WTC11 (cell line): ENCODE data around the gene CD72. TPM values are rescaled to one million over a fixed set of nuclear protein-coding genes. Genes with fewer than 3 reads are reported as not detected.
A peak's percentile ranks its signal among the peaks of the same experiment; 100 is the strongest.

Source experiments
- EMX1 ChIP-seq: fragments of 250-450 bp; sonication (Bioruptor Pico); IDR thresholded peaks from 2 replicates; pipeline ENCODE4 v1.8.0; 2021; ENCODE audit warnings: mild to moderate bottlenecking
- ETV6 ChIP-seq: sonication (generic); formaldehyde crosslinking; IDR thresholded peaks from 2 replicates; pipeline ENCODE4 v1.8.1; 2022; ENCODE audit warnings: mild to moderate bottlenecking, missing genetic modification reagents
- FOXP1 ChIP-seq: sonication (generic); formaldehyde crosslinking; IDR thresholded peaks from 2 replicates; pipeline ENCODE4 v1.8.0; 2022; ENCODE audit warnings: missing genetic modification reagents, mild to moderate bottlenecking, moderate library complexity, borderline replicate concordance
- GRHL2 ChIP-seq: fragments of 250-450 bp; sonication (Bioruptor Pico); IDR thresholded peaks from 2 replicates; pipeline ENCODE4 v1.8.0; 2022; ENCODE audit warnings: mild to moderate bottlenecking, moderate library complexity; ENCODE audit not compliant: insufficient replicate concordance, severe bottlenecking
- IRF2 ChIP-seq: sonication (generic); formaldehyde crosslinking; IDR thresholded peaks from 2 replicates; pipeline ENCODE4 v1.8.0; 2022; ENCODE audit warnings: low read depth, missing genetic modification reagents, borderline replicate concordance
- KAT7 ChIP-seq: sonication (generic); formaldehyde crosslinking; IDR thresholded peaks from 2 replicates; pipeline ENCODE4 v1.8.1; 2023; ENCODE audit warnings: missing genetic modification reagents, mild to moderate bottlenecking, borderline replicate concordance
- MXD4 ChIP-seq: fragments of 250-450 bp; sonication (Bioruptor Pico); IDR thresholded peaks from 2 replicates; pipeline ENCODE4 v1.8.0; 2021; ENCODE audit warnings: mild to moderate bottlenecking, moderate library complexity, borderline replicate concordance
- MYBL2 ChIP-seq: sonication (generic); formaldehyde crosslinking; IDR thresholded peaks from 2 replicates; pipeline ENCODE4 v1.8.1; 2023; ENCODE audit warnings: mild to moderate bottlenecking, moderate library complexity, missing genetic modification reagents
- NFATC4 ChIP-seq: fragments of 250-450 bp; sonication (Bioruptor Pico); IDR thresholded peaks from 2 replicates; pipeline ENCODE4 v1.9.0; 2021; ENCODE audit warnings: mild to moderate bottlenecking
- NFE2L1 ChIP-seq: sonication (generic); formaldehyde crosslinking; IDR thresholded peaks from 2 replicates; pipeline ENCODE4 v1.8.1; 2023; ENCODE audit warnings: missing genetic modification reagents
- NR1H2 ChIP-seq: sonication (generic); formaldehyde crosslinking; IDR thresholded peaks from 2 replicates; pipeline ENCODE4 v1.9.0; 2021; ENCODE audit warnings: mild to moderate bottlenecking, moderate library complexity, missing genetic modification reagents
- NR3C1 ChIP-seq: sonication (generic); formaldehyde crosslinking; conservative IDR thresholded peaks from 2 replicates; pipeline ENCODE4 v1.8.1; 2023; ENCODE audit warnings: low read depth, mild to moderate bottlenecking, missing genetic modification reagents
- PRDM15 ChIP-seq: sonication (generic); formaldehyde crosslinking; IDR thresholded peaks from 2 replicates; pipeline ENCODE4 v1.8.0; 2022; ENCODE audit warnings: missing genetic modification reagents
- SMAD3 ChIP-seq: sonication (generic); formaldehyde crosslinking; IDR thresholded peaks from 2 replicates; pipeline ENCODE4 v1.8.0; 2022; ENCODE audit warnings: missing genetic modification reagents, mild to moderate bottlenecking, borderline replicate concordance
- SOX15 ChIP-seq: fragments of 250-450 bp; sonication (Bioruptor Pico); IDR thresholded peaks from 2 replicates; pipeline ENCODE4 v1.9.0; 2021; ENCODE audit warnings: mild to moderate bottlenecking
- TP53 ChIP-seq: sonication (generic); formaldehyde crosslinking; IDR thresholded peaks from 2 replicates; pipeline ENCODE4 v1.8.1; 2023; ENCODE audit warnings: mild to moderate bottlenecking, missing genetic modification reagents
- ZNF263 ChIP-seq: sonication (generic); formaldehyde crosslinking; IDR thresholded peaks from 2 replicates; pipeline ENCODE4 v1.8.1; 2022; ENCODE audit warnings: low read depth, mild to moderate bottlenecking, moderate library complexity, missing genetic modification reagents
- ZNF416 ChIP-seq: fragments of 250-450 bp; sonication (Bioruptor Pico); IDR thresholded peaks from 2 replicates; pipeline ENCODE4 v1.9.0; 2021; ENCODE audit warnings: mild to moderate bottlenecking, inconsistent platforms
- ZNF671 ChIP-seq: fragments of 250-450 bp; sonication (Bioruptor Pico); IDR thresholded peaks from 2 replicates; pipeline ENCODE4 v1.8.0; 2021; ENCODE audit warnings: mild to moderate bottlenecking
- total RNA-seq: library from RNA; stranded (reverse); gene quantifications from 3 replicates; pipeline ENCODE4 v1.2.3, GENCODE V29; 2021
- TF ChIP-seq, protein P1 (sequence below): sonication (generic); formaldehyde crosslinking; IDR thresholded peaks from 2 replicates; pipeline ENCODE4 v1.8.1; 2023; ENCODE audit warnings: mild to moderate bottlenecking, missing genetic modification reagents, borderline replicate concordance
- TF ChIP-seq, protein P2 (sequence below): sonication (generic); formaldehyde crosslinking; IDR thresholded peaks from 2 replicates; pipeline ENCODE4 v1.8.0; 2022; ENCODE audit warnings: mild to moderate bottlenecking, missing genetic modification reagents
- TF ChIP-seq, protein P3 (sequence below): sonication (generic); formaldehyde crosslinking; IDR thresholded peaks from 2 replicates; pipeline ENCODE4 v1.8.1; 2022; ENCODE audit warnings: mild to moderate bottlenecking, missing genetic modification reagents, moderate library complexity, borderline replicate concordance
- TF ChIP-seq, protein P4 (sequence below): sonication (generic); formaldehyde crosslinking; IDR thresholded peaks from 2 replicates; pipeline ENCODE4 v1.8.1; 2023; ENCODE audit warnings: mild to moderate bottlenecking, missing genetic modification reagents
- TF ChIP-seq, protein P5 (sequence below): sonication (generic); formaldehyde crosslinking; IDR thresholded peaks from 2 replicates; pipeline ENCODE4 v1.8.0; 2023; ENCODE audit warnings: mild to moderate bottlenecking, missing genetic modification reagents

The CD72 gene
- total RNA-seq, 1 experiment from 2014 or later, result 2.9 TPM

DNA sequence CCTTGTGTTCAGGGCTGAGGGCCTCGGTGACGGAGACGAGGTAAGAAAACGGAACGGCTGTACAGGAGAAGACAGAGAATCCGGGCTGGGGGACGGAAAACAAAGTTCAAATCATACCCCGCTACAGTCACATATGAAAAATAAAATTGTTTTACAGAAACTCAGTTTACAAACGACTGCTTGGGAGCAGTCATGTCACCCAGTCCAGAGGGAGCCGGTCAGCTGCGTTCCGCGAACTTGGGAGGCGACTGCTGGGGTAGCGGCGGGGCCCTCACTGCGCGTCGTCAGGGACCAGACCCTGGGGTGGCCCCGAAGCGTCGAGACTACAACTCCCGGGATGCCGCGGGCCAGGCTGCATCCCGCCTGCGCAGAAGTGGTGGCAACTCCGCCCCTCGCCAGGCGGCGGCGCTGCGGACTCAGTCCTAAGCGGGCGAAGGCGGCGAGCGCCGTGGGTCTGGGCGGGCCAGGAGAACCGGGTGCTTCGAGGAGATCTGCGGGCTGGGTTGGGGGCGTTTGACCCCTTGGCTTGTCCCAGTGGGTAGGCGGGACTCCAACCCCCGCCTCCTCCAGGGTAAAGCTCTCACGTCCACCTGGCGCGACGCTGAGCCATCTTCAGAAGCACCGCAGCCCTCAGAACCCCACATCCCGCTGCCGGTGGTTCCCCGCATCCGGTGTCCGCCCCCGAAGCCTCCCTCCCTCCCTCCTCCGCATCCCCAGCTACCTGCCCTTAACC, 28.5 kb upstream of the CD72 start (continued):
- TF ChIP-seq PRDM15 (CRISPR knock-in tag), result no peak
- TF ChIP-seq SOX15 (CRISPR knock-in tag), result no peak
- no peak for TF ChIP-seq MXD4
- no peak for TF ChIP-seq ZNF671 (CRISPR knock-in tag)
- TF ChIP-seq FOXP1 (CRISPR knock-in tag), result no peak
- TF ChIP-seq EMX1, result no peak
- TF ChIP-seq NFE2L1 (CRISPR knock-in tag), result no peak
- TF ChIP-seq, protein P1, sequence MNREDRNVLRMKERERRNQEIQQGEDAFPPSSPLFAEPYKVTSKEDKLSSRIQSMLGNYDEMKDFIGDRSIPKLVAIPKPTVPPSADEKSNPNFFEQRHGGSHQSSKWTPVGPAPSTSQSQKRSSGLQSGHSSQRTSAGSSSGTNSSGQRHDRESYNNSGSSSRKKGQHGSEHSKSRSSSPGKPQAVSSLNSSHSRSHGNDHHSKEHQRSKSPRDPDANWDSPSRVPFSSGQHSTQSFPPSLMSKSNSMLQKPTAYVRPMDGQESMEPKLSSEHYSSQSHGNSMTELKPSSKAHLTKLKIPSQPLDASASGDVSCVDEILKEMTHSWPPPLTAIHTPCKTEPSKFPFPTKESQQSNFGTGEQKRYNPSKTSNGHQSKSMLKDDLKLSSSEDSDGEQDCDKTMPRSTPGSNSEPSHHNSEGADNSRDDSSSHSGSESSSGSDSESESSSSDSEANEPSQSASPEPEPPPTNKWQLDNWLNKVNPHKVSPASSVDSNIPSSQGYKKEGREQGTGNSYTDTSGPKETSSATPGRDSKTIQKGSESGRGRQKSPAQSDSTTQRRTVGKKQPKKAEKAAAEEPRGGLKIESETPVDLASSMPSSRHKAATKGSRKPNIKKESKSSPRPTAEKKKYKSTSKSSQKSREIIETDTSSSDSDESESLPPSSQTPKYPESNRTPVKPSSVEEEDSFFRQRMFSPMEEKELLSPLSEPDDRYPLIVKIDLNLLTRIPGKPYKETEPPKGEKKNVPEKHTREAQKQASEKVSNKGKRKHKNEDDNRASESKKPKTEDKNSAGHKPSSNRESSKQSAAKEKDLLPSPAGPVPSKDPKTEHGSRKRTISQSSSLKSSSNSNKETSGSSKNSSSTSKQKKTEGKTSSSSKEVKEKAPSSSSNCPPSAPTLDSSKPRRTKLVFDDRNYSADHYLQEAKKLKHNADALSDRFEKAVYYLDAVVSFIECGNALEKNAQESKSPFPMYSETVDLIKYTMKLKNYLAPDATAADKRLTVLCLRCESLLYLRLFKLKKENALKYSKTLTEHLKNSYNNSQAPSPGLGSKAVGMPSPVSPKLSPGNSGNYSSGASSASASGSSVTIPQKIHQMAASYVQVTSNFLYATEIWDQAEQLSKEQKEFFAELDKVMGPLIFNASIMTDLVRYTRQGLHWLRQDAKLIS, result no peak
- TF ChIP-seq KAT7 (CRISPR knock-in tag), result no peak
- TF ChIP-seq, protein P2, sequence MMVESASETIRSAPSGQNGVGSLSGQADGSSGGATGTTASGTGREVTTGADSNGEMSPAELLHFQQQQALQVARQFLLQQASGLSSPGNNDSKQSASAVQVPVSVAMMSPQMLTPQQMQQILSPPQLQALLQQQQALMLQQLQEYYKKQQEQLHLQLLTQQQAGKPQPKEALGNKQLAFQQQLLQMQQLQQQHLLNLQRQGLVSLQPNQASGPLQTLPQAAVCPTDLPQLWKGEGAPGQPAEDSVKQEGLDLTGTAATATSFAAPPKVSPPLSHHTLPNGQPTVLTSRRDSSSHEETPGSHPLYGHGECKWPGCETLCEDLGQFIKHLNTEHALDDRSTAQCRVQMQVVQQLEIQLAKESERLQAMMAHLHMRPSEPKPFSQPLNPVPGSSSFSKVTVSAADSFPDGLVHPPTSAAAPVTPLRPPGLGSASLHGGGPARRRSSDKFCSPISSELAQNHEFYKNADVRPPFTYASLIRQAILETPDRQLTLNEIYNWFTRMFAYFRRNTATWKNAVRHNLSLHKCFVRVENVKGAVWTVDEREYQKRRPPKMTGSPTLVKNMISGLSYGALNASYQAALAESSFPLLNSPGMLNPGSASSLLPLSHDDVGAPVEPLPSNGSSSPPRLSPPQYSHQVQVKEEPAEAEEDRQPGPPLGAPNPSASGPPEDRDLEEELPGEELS (CRISPR knock-in tag), result 0 out of 2 replicates have a peak, but pooled peaks have one; percentile 52
- no peak for TF ChIP-seq SMAD3 (CRISPR knock-in tag)
- TF ChIP-seq, protein P3, sequence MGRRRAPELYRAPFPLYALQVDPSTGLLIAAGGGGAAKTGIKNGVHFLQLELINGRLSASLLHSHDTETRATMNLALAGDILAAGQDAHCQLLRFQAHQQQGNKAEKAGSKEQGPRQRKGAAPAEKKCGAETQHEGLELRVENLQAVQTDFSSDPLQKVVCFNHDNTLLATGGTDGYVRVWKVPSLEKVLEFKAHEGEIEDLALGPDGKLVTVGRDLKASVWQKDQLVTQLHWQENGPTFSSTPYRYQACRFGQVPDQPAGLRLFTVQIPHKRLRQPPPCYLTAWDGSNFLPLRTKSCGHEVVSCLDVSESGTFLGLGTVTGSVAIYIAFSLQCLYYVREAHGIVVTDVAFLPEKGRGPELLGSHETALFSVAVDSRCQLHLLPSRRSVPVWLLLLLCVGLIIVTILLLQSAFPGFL, result no peak
- TF ChIP-seq IRF2, result no peak
- TF ChIP-seq, protein P4, sequence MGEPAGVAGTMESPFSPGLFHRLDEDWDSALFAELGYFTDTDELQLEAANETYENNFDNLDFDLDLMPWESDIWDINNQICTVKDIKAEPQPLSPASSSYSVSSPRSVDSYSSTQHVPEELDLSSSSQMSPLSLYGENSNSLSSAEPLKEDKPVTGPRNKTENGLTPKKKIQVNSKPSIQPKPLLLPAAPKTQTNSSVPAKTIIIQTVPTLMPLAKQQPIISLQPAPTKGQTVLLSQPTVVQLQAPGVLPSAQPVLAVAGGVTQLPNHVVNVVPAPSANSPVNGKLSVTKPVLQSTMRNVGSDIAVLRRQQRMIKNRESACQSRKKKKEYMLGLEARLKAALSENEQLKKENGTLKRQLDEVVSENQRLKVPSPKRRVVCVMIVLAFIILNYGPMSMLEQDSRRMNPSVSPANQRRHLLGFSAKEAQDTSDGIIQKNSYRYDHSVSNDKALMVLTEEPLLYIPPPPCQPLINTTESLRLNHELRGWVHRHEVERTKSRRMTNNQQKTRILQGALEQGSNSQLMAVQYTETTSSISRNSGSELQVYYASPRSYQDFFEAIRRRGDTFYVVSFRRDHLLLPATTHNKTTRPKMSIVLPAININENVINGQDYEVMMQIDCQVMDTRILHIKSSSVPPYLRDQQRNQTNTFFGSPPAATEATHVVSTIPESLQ (CRISPR knock-in tag), result no peak
- TF ChIP-seq MYBL2 (CRISPR knock-in tag), result 0 out of 2 replicates have a peak, but pooled peaks have one; percentile 16
- TF ChIP-seq NR3C1 (CRISPR knock-in tag), result no peak
- TF ChIP-seq TP53, result no peak
- no peak for TF ChIP-seq ZNF416
- TF ChIP-seq, protein P5, sequence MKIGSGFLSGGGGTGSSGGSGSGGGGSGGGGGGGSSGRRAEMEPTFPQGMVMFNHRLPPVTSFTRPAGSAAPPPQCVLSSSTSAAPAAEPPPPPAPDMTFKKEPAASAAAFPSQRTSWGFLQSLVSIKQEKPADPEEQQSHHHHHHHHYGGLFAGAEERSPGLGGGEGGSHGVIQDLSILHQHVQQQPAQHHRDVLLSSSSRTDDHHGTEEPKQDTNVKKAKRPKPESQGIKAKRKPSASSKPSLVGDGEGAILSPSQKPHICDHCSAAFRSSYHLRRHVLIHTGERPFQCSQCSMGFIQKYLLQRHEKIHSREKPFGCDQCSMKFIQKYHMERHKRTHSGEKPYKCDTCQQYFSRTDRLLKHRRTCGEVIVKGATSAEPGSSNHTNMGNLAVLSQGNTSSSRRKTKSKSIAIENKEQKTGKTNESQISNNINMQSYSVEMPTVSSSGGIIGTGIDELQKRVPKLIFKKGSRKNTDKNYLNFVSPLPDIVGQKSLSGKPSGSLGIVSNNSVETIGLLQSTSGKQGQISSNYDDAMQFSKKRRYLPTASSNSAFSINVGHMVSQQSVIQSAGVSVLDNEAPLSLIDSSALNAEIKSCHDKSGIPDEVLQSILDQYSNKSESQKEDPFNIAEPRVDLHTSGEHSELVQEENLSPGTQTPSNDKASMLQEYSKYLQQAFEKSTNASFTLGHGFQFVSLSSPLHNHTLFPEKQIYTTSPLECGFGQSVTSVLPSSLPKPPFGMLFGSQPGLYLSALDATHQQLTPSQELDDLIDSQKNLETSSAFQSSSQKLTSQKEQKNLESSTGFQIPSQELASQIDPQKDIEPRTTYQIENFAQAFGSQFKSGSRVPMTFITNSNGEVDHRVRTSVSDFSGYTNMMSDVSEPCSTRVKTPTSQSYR, result no peak
- no peak for TF ChIP-seq NFATC4 (CRISPR knock-in tag)
- TF ChIP-seq GRHL2 (CRISPR knock-in tag), result no peak
- peak; percentile 73; the same call in 1 of the 2 replicates for TF ChIP-seq ETV6
- no peak for TF ChIP-seq NR1H2
- no peak for TF ChIP-seq ZNF263 (CRISPR knock-in tag)
